ENCODE results near the gene SMURF1.
"Not testable (repeated sequence)": the region's sequence is repeated elsewhere in the genome, so short reads cannot be mapped to it uniquely, and the experiment has no call there.

The SMURF1 gene

GRCh38 chr7:99143853-99144672 lies at the start of gene SMURF1:
TSS of gene SMURF1 (minus strand) at chr7:99144108. CDS start at chr7:99143780, 328 bp downstream.
- DNase-seq, result peak in 1 of 2 experiments; percentile 67

- no peak for DNase-seq
Observed at GRCh38 chr7:99191869-99192596, 48.1 kb upstream of the SMURF1 start.

GRCh38 chr7:99190359-99191009 lies 46.6 kb upstream of the SMURF1 start:
- DNase-seq, result no peak

GRCh38 chr7:99189222-99189621 lies 45.3 kb upstream of the SMURF1 start:
- DNase-seq, result no peak

GRCh38 chr7:99188221-99188620 lies 44.3 kb upstream of the SMURF1 start:
- DNase-seq, result no peak

GRCh38 chr7:99184532-99185218 lies 40.8 kb upstream of the SMURF1 start:
- DNase-seq, result no peak

- DNase-seq, result no peak
Observed at GRCh38 chr7:99180067-99180650, 36.3 kb upstream of the SMURF1 start.

- DNase-seq, result no peak
Observed at GRCh38 chr7:99177165-99177564, 33.3 kb upstream of the SMURF1 start.

- no peak for DNase-seq
Observed at GRCh38 chr7:99173787-99174186, 29.9 kb upstream of the SMURF1 start.

- no peak for DNase-seq
Observed at GRCh38 chr7:99171731-99172130, 27.8 kb upstream of the SMURF1 start.

- DNase-seq, result no peak
Observed at GRCh38 chr7:99170730-99171074, 26.8 kb upstream of the SMURF1 start.

GRCh38 chr7:99170065-99170729 lies 26.3 kb upstream of the SMURF1 start:
- no peak for DNase-seq

- DNase-seq, result no peak
Observed at GRCh38 chr7:99167072-99167471, 23.2 kb upstream of the SMURF1 start.

GRCh38 chr7:99165816-99166215 lies 21.9 kb upstream of the SMURF1 start:
- no peak for DNase-seq

- DNase-seq, result not testable (repeated sequence)
Observed at GRCh38 chr7:99163669-99164068, 19.8 kb upstream of the SMURF1 start.

- DNase-seq, result no peak
Observed at GRCh38 chr7:99156649-99157048, 12.7 kb upstream of the SMURF1 start.

- no peak for DNase-seq
Observed at GRCh38 chr7:99155211-99155610, 11.3 kb upstream of the SMURF1 start.

- DNase-seq, result no peak
Observed at GRCh38 chr7:99146979-99147378, 3.1 kb upstream of the SMURF1 start.

- no peak for DNase-seq
Observed at GRCh38 chr7:99143521-99143852, 421 bp downstream of the SMURF1 start.

- peak; percentile 65 to 72 for DNase-seq
Observed at GRCh38 chr7:99142727-99143520, 984 bp downstream of the SMURF1 start.
